Cardiac muscle cell (in vitro differentiated cells and primary cell): ENCODE measurements around the gene SASH1. TPM values are rescaled to one million over a fixed set of nuclear protein-coding genes. Genes with fewer than 3 reads are reported as not detected.

ENCODE experiments used
- DNase-seq, 2 donors: peaks; one replicate each; pipeline versions ENCODE4 v3.0.0 to v3.0.0-alpha.2; 2010 to 2017; ENCODE audit warnings: low read depth in 1 of 2, low spot score in 1 of 2
- H3K27ac ChIP-seq: fragments of 200-600 bp; sonication (generic); 2 replicates; pipeline ENCODE4 v1.5.1; 2016
- H3K27me3 ChIP-seq: fragments of 200-600 bp; sonication (generic); 2 replicates; pipeline ENCODE4 v1.6.0; 2016; ENCODE audit warnings: control low read depth
- H3K36me3 ChIP-seq: fragments of 200-600 bp; sonication (generic); 2 replicates; pipeline ENCODE4 v1.5.1; 2016; ENCODE audit warnings: control low read depth
- H3K4me1 ChIP-seq: fragments of 200-600 bp; sonication (generic); 2 replicates; pipeline ENCODE4 v1.8.1; 2017; ENCODE audit warnings: low read depth, mild to moderate bottlenecking, mixed run types
- H3K4me3 ChIP-seq: fragments of 200-600 bp; sonication (generic); 2 replicates; pipeline ENCODE4 v1.5.1; 2016; ENCODE audit warnings: mild to moderate bottlenecking
- H3K9me3 ChIP-seq: fragments of 200-600 bp; sonication (generic); 2 replicates; pipeline ENCODE4 v1.5.1; 2017; ENCODE audit warnings: low read depth, mild to moderate bottlenecking, control low read depth
- CTCF ChIP-seq: IDR thresholded peaks from 2 replicates; pipeline ENCODE4 v1.5.1; 2012; ENCODE audit warnings: low read depth, mild to moderate bottlenecking, low read length
- polyA plus RNA-seq: library from polyadenylated mRNA; unstranded; fragments of >200 nt; fragmentation: Nextera tagmentation; extraction: Ambion mirVana; gene quantifications from 2 replicates; pipeline ENCODE4 v1.2.1, GENCODE V29; 2016
- total RNA-seq: library from RNA; depleted of rRNA; stranded (reverse); fragments of >200 nt; gene quantifications from 2 replicates; pipeline ENCODE4 v1.2.3, GENCODE V29; 2016

The SASH1 gene
- total and polyA plus RNA-seq, 2 experiments from 2014 or later, result 7.2 to 17.1 TPM

DNA sequence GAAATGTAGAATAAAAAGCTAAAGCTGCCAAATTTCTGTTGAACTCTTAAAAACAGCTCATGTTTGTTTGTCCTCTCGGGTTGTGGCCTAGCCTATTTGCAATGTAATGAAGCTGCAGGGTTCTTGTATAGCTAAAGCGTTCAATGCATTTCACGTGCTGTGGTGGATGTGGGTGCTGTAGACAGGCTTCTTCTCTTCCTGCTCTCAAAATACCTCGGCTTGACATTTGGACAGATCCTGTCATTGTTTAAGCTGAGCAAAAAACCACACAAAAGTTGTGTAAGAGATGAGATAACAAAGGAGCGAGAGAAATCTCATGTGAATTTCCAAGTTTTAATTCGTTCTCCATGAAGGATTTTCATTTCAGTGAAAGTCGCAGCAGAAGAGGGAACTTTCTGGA lies 207.9 kb downstream of the SASH1 start:
- Histone ChIP-seq H3K4me3 (no peak overlapping the region), H3K4me1 (peaks cover 12% of the 10 kb centered on the region), H3K9me3 (no peaks in the 10 kb centered on the region), H3K27ac (no peak overlapping the region), H3K36me3 (no peaks in the 10 kb centered on the region), H3K27me3 (no peaks in the 10 kb centered on the region)
- DNase-seq, result peak in 1 of 2 donors; percentile 84
- TF ChIP-seq CTCF, result no peak

GRCh38 chr6:148551226-148551625 lies 208.6 kb downstream of the SASH1 start:
- no peaks in the 10 kb centered on the region for H3K36me3 ChIP-seq
- TF ChIP-seq CTCF, result no peak
- no peaks in the 10 kb centered on the region for H3K27me3 ChIP-seq
- H3K9me3 ChIP-seq, result no peaks in the 10 kb centered on the region
- H3K4me3 ChIP-seq, result no peak overlapping the region
- H3K27ac ChIP-seq, result peak overlapping the region; percentile 50
- H3K4me1 ChIP-seq, result peaks cover 12% of the 10 kb centered on the region
- DNase-seq, result no peak

DNA sequence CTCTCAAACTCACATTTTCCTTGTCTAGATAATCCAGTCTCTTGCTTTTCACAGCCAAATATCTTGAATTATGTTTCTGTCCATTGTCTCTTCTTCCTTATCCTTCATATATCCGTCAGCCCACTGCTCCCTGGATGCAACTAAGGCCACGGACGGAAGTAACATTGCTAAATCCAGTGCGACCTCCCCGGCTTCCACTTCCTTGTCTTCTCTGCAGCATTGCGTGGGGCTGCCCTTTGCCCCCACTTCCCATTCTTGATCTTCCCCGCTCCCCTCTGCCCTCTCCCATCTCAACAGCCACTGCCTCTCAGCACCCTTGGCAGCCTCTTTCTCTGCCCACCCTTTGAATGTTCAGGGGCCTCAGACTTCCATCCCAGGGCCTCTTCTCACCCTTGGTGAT lies 213.8 kb downstream of the SASH1 start:
- Histone ChIP-seq H3K9me3 (no peaks in the 10 kb centered on the region), H3K27ac (no peak overlapping the region), H3K36me3 (no peaks in the 10 kb centered on the region), H3K4me1 (peaks cover 2% of the 10 kb centered on the region), H3K27me3 (no peaks in the 10 kb centered on the region), H3K4me3 (no peak overlapping the region)
- no peak for TF ChIP-seq CTCF
- DNase-seq, result no peak

DNA sequence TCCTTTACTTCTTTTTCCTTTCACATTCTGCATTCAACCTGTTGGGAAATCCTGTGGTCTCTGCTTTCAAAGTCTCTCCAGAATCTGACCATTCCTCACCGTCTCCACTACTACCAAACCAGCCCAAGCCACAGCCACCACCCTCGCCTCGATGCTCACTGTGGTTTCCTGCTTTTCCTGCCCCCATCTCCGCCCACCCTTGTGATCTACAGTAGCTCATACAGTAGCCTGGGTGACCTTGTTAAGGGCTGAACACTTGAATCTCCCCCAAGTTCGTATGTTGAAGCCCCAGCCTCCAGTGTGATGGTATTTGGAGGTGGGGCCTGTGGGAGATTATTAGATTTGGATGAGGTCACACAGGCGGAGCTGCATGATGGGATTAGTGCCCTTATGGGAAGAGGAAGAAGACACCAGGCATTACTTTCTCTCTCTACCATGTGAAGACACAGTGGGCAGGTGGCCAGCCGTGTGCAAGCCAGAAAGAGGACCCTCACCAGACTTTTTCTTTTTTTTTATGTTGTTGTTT lies 215.2 kb downstream of the SASH1 start:
- H3K27me3 ChIP-seq, result no peaks in the 10 kb centered on the region
- H3K9me3 ChIP-seq, result no peaks in the 10 kb centered on the region
- no peaks in the 10 kb centered on the region for H3K36me3 ChIP-seq
- TF ChIP-seq CTCF, result no peak
- no peaks in the 10 kb centered on the region for H3K4me1 ChIP-seq
- H3K27ac ChIP-seq, result no peak overlapping the region
- no peak overlapping the region for H3K4me3 ChIP-seq
- peak in 1 of 2 donors; percentile 73 for DNase-seq

DNA sequence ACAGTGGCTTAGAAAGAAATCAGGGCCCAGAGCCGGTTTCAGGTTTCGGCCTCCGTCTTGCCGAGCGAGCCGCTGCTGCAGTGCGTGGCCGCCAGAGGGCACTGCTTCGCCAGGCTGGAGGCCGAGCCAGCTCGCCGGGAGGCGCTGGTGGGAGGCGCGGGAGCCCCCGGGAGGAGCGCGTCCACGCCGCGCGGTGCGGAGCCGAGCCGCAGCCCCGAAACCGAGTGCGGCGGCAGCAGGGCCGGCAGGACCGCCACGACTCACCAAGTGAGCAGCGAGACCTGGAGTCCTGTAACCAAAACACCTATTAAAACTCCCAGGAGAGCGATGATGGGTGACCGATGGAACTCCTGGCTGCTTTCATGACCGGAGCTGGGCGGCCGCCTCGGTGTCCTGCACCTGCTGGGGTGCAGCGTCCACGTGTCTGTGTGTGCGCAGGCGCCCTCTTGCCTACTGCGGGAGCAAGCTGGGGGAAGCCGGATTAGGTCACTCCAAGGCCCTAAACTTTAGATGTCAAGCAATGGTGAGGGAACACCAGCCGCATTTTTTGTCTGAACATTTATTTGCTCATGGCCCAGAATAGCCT lies 217.3 kb downstream of the SASH1 start:
- peak; percentile 76 to 87 for DNase-seq
- H3K27me3 ChIP-seq, result no peaks in the 10 kb centered on the region
- H3K4me1 ChIP-seq, result no peaks in the 10 kb centered on the region
- no peaks in the 10 kb centered on the region for H3K9me3 ChIP-seq
- TF ChIP-seq CTCF, result peak; percentile 90
- H3K4me3 ChIP-seq, result peak overlapping the region; percentile 39
- H3K36me3 ChIP-seq, result no peaks in the 10 kb centered on the region
- H3K27ac ChIP-seq, result peak overlapping the region; percentile 38
